A549 (cell line): ENCODE measurements around the gene KLF3.

Experiments
- CHD2 ChIP-seq: fragments of 150-350 bp; IDR thresholded peaks from 2 replicates; pipeline ENCODE4 v1.6.1; 2014; ENCODE audit warnings: low read length; ENCODE audit not compliant: partially characterized antibody
- ELK1 ChIP-seq: fragments of 150-350 bp; IDR thresholded peaks from 2 replicates; pipeline ENCODE4 v1.6.1; 2014; ENCODE audit warnings: low read depth, mild to moderate bottlenecking, low read length
- POLR2A ChIP-seq: IDR thresholded peaks from 2 replicates; pipeline ENCODE4 v1.6.1; 2012; ENCODE audit warnings: mild to moderate bottlenecking, low read length
- USF2 ChIP-seq: fragments of 450-650 bp; IDR thresholded peaks from 2 replicates; pipeline ENCODE4 v1.6.1; 2014; ENCODE audit warnings: antibody characterized with exemption

DNA sequence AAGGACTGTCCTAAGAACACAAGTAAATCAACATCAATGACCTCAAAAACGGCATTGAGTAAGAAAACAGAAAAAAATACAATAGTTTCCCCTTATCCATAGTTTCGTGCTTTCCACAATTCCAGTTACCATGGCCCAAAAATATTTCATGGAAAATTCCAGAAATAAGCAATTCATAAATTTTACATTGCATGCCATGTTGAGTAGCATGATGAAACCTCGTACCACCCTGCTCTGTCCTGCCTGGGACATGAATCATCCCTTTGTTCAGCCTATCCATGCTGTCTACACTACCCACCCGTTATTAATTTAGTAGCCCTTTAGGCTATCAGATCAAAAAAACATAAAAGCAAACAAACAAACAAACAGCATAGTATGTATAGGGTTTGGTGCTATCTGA is 51.1 kb downstream of the KLF3 start:
- TF ChIP-seq POLR2A (no peak), ELK1 (no peak), USF2 (no peak), CHD2 (no peak)
